ENCODE data around the gene AFG1L.

Gene AFG1L

DNA sequence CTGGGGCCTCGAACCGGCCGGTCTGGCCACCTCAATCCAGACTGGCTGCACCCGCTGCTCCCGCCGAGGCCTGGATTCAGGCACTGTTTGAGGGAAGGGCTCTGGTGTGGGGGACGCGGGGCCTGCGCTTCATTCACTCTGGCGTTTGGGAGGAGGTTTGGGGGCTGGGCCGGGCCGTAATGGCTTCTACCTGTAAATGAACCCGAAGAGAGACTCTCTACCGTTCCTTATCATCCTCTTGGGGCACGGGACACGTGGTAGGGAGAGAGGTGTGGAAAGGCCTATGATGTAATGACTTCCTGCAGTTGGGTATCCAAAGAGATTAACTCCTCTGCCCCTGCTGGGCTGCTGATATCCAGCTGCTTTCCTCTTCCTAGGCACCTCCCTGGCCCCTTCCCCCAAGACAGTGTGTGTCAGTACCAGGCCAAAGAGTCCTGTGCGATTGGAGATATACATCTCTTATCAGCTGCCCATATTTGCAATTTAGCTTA lies 267.7 kb downstream of the AFG1L start:
- FAIRE-seq (no peak), DNase-seq (ENCODE audit: extremely low spot score, insufficient read length, low read depth) (no peak)

- DNase-seq (ENCODE audit: extremely low spot score, insufficient read length, low read depth) (no peak), FAIRE-seq (no peak)
Measured at GRCh38 chr6:108563292-108563691, 268.4 kb downstream of the AFG1L start.

DNA sequence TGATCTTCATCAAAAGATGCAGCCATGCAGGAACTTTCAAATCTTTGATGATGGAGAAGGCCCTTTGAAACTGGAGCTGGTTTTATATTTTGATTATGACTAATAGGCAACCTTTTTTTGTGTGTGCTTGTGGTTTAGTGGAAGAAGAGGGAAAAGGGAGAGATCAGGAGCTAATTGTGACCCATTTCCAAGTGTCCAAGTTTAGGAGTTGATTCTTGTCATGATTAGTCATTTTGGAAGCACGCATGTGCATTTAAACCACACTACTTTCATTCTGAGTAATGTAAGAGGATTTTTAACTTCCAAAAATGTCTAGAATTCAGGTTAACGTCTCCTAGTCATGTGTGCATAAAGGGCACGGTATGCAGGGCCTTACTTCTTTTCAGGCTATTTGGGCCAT lies 269.3 kb downstream of the AFG1L start:
- DNase-seq (ENCODE audit: extremely low spot score, insufficient read length, low read depth) (no peak), FAIRE-seq (peak; percentile 70)

- FAIRE-seq (peak; percentile 88), DNase-seq (ENCODE audit: extremely low spot score, insufficient read length, low read depth) (no peak)
Measured at GRCh38 chr6:108565091-108565766, 270.4 kb downstream of the AFG1L start.

DNA sequence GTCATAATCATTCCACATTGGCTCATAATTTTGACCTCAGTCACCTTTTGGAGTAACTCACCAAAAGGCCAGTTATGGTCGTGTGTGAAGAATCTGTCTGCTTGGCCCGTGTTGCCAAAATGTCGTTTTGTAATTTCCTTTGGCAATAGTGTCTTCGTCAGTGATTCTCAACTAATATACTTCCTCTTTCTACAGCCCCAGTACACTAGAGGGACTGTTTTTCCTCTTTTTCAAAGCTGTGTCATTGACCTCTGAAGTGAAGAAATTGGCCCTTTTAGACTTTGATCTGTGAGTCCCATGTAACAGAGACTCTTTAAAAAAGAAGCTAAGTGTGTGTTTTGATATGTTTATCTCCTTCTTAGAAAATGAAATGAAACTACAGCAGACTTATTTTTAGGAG lies 271.0 kb downstream of the AFG1L start:
- FAIRE-seq (peak; percentile 76), DNase-seq (ENCODE audit: extremely low spot score, insufficient read length, low read depth) (no peak)

DNA sequence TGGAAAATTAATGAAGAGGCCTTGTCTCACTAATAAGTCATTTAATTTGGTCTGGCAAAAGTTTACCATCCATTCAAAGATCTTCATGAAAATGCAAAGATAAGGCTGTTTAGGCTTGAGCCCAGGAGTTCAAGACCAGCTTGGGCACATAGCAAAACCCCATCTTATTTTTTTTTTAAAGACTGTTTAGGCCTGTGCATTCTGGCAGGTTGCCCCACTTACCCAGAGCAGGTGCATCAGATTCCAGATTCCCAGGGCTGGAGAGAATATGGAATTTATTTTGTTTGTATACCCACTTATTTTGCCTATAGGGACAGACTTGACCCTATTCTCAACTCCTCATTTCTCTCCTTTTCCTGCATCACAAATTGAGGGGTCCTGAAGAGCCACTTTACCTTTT lies 271.6 kb downstream of the AFG1L start:
- FAIRE-seq (no peak), DNase-seq (ENCODE audit: extremely low spot score, insufficient read length, low read depth) (no peak)

GRCh38 chr6:108568101-108568500 lies 273.2 kb downstream of the AFG1L start:
- DNase-seq (ENCODE audit: extremely low spot score, insufficient read length, low read depth) (no peak), FAIRE-seq (no peak)

DNA sequence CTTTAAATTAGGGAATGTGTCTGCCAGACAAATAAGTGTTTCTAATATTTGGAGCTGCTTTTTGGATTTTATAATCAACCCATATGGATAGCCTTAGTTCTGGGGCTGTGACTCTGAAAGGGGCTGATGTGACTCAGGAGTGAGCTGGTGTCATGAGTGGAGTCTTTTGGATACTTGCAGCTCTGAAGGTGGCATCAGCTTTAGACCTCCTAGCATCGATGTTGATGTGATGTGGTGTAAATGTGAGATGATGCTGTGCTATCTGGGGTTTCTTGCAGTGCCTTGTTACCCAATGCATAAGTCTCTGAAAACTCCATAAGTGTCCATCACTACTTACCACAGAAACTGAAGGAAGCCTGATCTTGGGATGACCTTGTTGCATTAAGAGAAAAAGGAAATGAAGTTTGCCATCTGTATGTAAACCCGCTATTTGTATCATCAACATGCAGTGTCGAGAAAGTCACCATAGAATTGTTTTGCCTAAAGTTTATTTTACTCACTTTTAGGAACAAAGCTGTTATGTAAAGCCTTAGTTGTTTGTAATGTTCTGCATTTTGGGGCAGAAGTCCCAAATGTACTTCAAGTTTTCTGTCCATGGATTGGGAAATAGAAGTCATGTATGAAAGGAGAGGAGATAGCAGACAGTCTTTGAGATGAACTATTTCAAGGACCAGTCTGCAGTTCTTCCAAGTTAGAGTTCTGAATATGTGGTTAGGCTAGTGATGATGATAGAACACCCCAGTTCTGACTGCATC lies 273.9 kb downstream of the AFG1L start:
- DNase-seq (ENCODE audit: extremely low spot score, insufficient read length, low read depth) (no peak), FAIRE-seq (no peak)

GRCh38 chr6:108570517-108570916 lies 275.7 kb downstream of the AFG1L start:
- DNase-seq (ENCODE audit: extremely low spot score, insufficient read length, low read depth): no peak
- FAIRE-seq: no peak

- FAIRE-seq (no peak), DNase-seq (ENCODE audit: extremely low spot score, insufficient read length, low read depth) (no peak)
Measured at GRCh38 chr6:108574457-108575141, 279.7 kb downstream of the AFG1L start.
